Immature natural killer cell (primary cell): ENCODE data around the gene HM13. TPM values are rescaled to one million over a fixed set of nuclear protein-coding genes. Genes with fewer than 3 reads are reported as not detected.
"Not testable (repeated sequence)": the region's sequence is repeated elsewhere in the genome, so short reads cannot be mapped to it uniquely, and the experiment has no call there.

Experiments used
- DNase-seq, 3 donors: peaks; one replicate each; pipeline ENCODE4 v3.0.0; 2022; ENCODE audit warnings: mixed read lengths in 1 of 3
- H3K27ac Mint-ChIP-seq, 6 donors: one replicate each; pipeline ENCODE4 v1.8.0; 2020; ENCODE audit warnings: mixed read lengths in 6 of 6, mild to moderate bottlenecking in 5 of 6, inconsistent platforms in 4 of 6, moderate library complexity in 3 of 6
- H3K27me3 Mint-ChIP-seq, 3 donors: one replicate each; pipeline ENCODE4 v1.8.0; 2020 to 2021; ENCODE audit warnings: low read depth in 3 of 3, mild to moderate bottlenecking in 3 of 3, mixed read lengths in 3 of 3, moderate library complexity in 3 of 3, inconsistent platforms in 1 of 3
- H3K36me3 Mint-ChIP-seq, 3 donors: one replicate each; pipeline ENCODE4 v1.8.0; 2020; ENCODE audit warnings: mixed read lengths in 3 of 3, inconsistent platforms in 2 of 3, mild to moderate bottlenecking in 2 of 3
- H3K4me1 Mint-ChIP-seq, 2 donors: one replicate each; pipeline ENCODE4 v1.8.0; 2020; ENCODE audit warnings: inconsistent platforms in 2 of 2, mild to moderate bottlenecking in 2 of 2, mixed read lengths in 2 of 2, moderate library complexity in 1 of 2
- H3K4me3 Mint-ChIP-seq, 5 donors: one replicate each; pipeline ENCODE4 v1.8.0; 2020; ENCODE audit warnings: mild to moderate bottlenecking in 5 of 5, mixed read lengths in 5 of 5, inconsistent platforms in 3 of 5, moderate library complexity in 3 of 5
- H3K9me3 Mint-ChIP-seq, 6 donors: one replicate each; pipeline ENCODE4 v1.8.0; 2020; ENCODE audit warnings: mild to moderate bottlenecking in 6 of 6, mixed read lengths in 6 of 6, inconsistent platforms in 4 of 6, moderate library complexity in 3 of 6
- polyA plus RNA-seq, 3 donors: library from polyadenylated mRNA; unstranded; fragments of 300-500 nt; fragmentation: Illumina TruSeq; gene quantifications; one replicate each; pipeline ENCODE4 v1.2.3, GENCODE V29; 2021

Gene HM13, protein sequence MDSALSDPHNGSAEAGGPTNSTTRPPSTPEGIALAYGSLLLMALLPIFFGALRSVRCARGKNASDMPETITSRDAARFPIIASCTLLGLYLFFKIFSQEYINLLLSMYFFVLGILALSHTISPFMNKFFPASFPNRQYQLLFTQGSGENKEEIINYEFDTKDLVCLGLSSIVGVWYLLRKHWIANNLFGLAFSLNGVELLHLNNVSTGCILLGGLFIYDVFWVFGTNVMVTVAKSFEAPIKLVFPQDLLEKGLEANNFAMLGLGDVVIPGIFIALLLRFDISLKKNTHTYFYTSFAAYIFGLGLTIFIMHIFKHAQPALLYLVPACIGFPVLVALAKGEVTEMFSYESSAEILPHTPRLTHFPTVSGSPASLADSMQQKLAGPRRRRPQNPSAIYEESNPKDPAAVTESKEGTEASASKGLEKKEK
- polyA plus RNA-seq: 100 to 1,000 TPM; 112 to 167 (median 152) TPM

DNA sequence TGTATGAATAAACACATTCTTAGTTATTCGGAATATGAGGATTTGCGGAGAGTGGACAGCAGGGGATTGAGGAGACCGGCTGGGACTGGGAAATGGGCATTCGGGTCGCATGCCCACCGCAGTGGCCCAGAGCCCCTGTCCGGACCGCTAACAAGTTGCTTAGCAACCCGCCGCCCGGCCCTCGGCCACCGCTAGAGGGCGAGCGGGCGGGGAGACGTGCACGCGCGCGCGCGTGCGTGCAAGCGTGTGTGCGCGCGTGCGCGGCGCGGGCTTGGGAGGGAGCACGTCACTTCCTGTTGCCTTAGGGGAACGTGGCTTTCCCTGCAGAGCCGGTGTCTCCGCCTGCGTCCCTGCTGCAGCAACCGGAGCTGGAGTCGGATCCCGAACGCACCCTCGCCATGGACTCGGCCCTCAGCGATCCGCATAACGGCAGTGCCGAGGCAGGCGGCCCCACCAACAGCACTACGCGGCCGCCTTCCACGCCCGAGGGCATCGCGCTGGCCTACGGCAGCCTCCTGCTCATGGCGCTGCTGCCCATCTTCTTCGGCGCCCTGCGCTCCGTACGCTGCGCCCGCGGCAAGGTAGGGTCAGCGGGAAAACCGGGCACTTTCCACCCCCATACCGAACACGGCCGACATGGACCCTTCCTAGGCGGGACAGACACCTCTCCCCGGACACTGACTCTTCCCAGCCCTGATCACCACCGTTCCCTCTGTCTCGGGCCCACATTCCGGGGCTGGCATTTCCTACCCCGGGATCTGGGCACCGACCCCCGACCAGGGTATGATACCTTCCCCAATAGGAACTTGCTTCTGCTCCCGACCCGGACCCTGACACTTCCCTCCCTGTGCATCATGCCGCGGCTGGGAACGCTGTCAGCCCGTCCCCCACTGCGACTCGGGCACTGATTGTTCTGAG, at the start of gene HM13:
Gene HM13 (plus strand): TSS at position 289 of the 918 bp plus-strand sequence. CDS start 110 bp downstream, at position 399.
- H3K4me3 Mint-ChIP-seq: peak within 1 kb of the TSS in 3 of 5 donors; percentile 54 to 78 (median 60)
- H3K4me1 Mint-ChIP-seq: peaks cover 8 to 11% of the 10 kb centered on the region in 2 donors
- no peaks in the 10 kb centered on the region for H3K9me3 Mint-ChIP-seq
- peak within 1 kb of the TSS in 4 of 6 donors; percentile 50 to 88 (median 84) for H3K27ac Mint-ChIP-seq
- peak; percentile 83 to 88 (median 88) for DNase-seq
- peaks cover 0 to 3% (median 0%) of the 10 kb centered on the region in 3 donors for H3K36me3 Mint-ChIP-seq
- H3K27me3 Mint-ChIP-seq: peaks cover 0 to 3% (median 0%) of the 10 kb centered on the region in 3 donors

DNA sequence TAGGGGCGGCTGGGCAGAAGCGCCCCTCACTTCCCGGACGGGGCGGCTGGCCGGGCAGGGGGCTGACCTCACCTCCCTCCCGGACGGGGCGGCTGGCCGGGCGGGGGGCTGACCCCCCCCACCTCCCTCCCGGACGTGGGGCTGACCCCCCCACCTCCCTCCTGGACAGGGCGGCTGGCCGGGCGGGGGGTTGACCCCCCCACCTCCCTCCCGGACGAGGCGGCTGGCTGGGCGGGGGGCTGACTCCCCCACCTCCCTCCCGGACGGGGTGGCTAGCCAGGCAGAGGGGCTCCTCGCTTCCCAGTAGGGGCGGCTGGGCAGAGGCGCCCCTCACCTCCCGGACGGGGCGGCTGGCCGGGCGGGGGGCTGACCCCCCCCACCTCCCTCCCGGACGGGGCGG, 43.3 kb upstream of the HM13 start:
- DNase-seq, H3K9me3 Mint-ChIP-seq, H3K4me3 Mint-ChIP-seq, H3K36me3 Mint-ChIP-seq, H3K27ac Mint-ChIP-seq: not testable (repeated sequence)
- H3K4me1 Mint-ChIP-seq: peaks cover 0 to 11% of the 10 kb centered on the region in 2 donors
- peaks cover 2 to 14% (median 4%) of the 10 kb centered on the region in 3 donors for H3K27me3 Mint-ChIP-seq

- Mint-ChIP-seq H3K36me3 (peaks cover 0 to 3% (median 0%) of the 10 kb centered on the region in 3 donors), H3K27ac (no peak overlapping the region), H3K27me3 (peaks cover 6 to 14% (median 10%) of the 10 kb centered on the region in 3 donors), H3K4me1 (peaks cover 0 to 11% of the 10 kb centered on the region in 2 donors), H3K9me3 (peaks cover 0 to 5% (median 0%) of the 10 kb centered on the region in 6 donors), H3K4me3 (no peak overlapping the region)
- no peak for DNase-seq
Observed at GRCh38 chr20:31472395-31473330, 41.6 kb upstream of the HM13 start.

DNA sequence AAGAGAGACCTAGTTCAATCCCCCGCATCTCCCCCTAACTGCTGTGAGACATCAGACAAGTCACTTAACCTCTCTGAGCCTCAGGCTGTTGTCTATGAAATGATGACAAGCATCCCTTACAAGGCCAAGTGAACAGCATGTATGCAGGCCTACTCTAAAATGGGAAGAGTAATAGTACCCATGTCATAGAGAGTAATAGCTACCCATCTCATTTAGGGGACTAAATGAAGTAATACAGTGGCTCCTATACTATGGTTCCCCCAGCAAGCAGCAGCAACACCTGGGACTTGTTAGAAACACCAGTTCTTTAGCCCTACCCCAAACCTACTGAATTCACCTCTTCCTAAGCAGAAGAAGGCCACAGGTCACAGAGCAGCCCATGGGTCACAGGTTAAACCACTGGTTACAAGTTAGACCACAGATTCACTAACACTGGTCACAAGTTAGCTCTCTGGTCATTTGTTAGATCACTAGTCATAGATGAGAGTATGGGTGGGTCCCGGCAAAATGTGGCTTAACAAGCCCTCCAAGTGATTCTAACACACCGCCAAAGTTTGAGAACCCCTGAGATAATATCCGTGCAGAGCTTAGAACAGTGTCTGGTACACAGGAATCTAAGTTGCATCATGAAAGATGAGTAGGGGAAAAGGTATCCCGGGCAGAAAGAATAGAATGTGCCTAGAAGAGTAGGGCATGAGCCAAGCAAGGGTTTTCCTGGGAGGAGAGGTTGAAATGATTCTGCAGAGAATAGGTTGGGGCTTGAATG, 40.7 kb upstream of the HM13 start:
- H3K9me3 Mint-ChIP-seq: peaks cover 0 to 3% (median 0%) of the 10 kb centered on the region in 6 donors
- peak overlapping the region in 1 of 5 donors; percentile 4 for H3K4me3 Mint-ChIP-seq
- peaks cover 0 to 11% of the 10 kb centered on the region in 2 donors for H3K4me1 Mint-ChIP-seq
- H3K27ac Mint-ChIP-seq: no peak overlapping the region
- H3K27me3 Mint-ChIP-seq: peaks cover 6 to 15% (median 15%) of the 10 kb centered on the region in 3 donors
- peaks cover 0 to 3% (median 0%) of the 10 kb centered on the region in 3 donors for H3K36me3 Mint-ChIP-seq
- DNase-seq: no peak

- Mint-ChIP-seq H3K9me3 (peaks cover 0 to 3% (median 0%) of the 10 kb centered on the region in 6 donors), H3K27ac (no peak overlapping the region), H3K4me3 (peak overlapping the region in 1 of 5 donors; percentile 4), H3K4me1 (peaks cover 0 to 11% of the 10 kb centered on the region in 2 donors), H3K36me3 (peaks cover 0 to 3% (median 0%) of the 10 kb centered on the region in 3 donors), H3K27me3 (peaks cover 6 to 16% (median 15%) of the 10 kb centered on the region in 3 donors)
- no peak for DNase-seq
Observed at GRCh38 chr20:31474097-31474436, 40.2 kb upstream of the HM13 start.

DNA sequence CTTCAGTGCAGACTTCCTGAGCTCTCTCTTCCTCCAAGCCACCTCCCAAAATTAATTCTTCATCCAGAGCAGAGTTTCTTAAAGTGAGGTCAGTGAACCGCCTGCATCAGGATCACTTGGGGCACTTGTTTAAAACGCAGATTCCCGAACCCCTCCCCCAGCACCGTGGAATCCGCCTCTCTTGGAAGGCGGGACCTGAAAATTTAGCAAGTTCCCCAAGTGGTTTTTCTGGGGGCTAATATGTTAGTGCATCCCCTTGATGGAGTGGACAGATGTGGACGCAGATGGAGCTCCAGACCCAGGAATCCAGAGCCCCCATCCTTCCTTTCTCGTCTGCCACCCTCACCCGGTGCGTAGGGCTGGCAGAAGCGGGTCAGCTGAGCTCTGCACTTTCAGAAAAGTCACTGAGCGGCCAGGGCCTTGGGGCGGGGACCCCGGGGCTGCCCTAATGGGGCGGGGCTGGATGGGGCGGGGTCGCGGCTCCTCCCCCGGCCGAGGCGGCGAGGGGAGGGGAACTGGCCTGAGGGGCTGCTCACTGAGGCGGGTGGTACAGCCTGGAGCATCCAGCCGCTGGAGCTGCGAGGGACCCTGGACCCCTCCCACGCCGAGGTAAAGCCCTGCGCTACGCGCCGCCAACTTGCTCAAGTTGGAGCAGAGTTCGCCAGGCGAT, 39.3 kb upstream of the HM13 start, which contains the start of the genes DEFB124 and REM1:
Gene DEFB124 (minus strand): TSS at position 370 of the 670 bp plus-strand sequence. CDS start 2,114 bp downstream, outside the sequence.
Gene REM1 (plus strand): TSS at position 531 of the 670 bp plus-strand sequence. CDS start 1,158 bp downstream, outside the sequence.
- Mint-ChIP-seq H3K36me3 (peaks cover 0 to 3% (median 0%) of the 10 kb centered on the region in 3 donors), H3K27ac (no peak within 1 kb of the TSS), H3K4me1 (peaks cover 0 to 11% of the 10 kb centered on the region in 2 donors), H3K4me3 (peak within 1 kb of the TSS in 1 of 5 donors; percentile 4), H3K9me3 (peaks cover 0 to 3% (median 0%) of the 10 kb centered on the region in 6 donors), H3K27me3 (peaks cover 6 to 16% (median 15%) of the 10 kb centered on the region in 3 donors)
- no peak for DNase-seq

DNA sequence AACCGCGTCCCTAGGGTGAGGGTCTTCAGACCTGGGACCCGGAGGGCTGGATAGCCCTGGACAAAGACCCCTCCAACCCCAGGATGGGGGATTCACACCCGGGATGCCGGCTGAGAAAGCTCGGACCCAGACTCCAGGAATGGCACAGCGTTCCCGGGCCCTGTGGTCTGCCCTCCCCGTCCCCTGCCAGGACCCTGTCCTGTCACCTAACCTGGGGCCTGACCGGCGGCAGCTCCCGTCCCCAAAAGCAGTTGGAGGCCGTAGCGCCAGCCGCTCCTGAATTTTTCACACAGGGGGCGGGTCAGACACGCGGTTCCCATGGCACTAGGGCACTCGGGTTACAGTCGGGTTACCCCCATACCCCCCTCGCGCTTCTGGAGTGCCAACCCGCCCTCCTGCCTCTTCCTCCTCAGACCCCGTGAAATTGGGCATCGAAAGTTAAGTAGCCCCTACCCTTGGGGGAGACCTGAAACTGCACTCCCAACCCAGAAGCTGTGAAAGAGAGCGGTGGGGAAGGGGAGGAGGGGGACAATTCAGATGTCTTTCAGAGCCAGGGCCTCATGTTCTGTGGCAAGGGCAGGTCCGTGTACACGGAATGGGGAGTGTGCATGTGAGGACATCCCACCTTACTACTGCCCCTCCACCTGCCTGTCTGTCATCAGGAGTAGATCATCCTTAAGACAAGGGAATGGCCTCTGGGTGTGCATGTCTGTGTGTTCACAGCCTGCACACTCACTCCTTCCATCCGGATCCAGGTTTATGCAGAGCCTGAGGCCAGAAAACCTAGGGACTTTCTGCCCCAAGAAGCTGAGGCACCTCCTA, 38.6 kb upstream of the HM13 start:
- Mint-ChIP-seq H3K4me1 (peaks cover 0 to 11% of the 10 kb centered on the region in 2 donors), H3K4me3 (no peak overlapping the region)

DNA sequence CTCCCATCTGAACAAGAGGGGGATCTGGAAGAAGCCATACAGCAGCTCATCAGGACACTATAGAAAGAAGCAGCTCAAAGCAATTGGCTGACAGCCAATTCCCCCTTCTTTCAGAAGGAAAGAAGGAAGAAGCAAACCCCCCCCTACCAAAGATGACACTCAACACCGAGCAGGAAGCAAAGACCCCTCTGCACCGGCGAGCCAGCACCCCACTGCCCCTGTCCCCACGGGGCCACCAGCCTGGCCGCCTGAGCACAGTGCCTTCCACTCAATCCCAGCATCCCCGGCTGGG, 38.0 kb upstream of the HM13 start:
- Mint-ChIP-seq H3K4me3 (no peak overlapping the region), H3K9me3 (peaks cover 0 to 3% (median 0%) of the 10 kb centered on the region in 6 donors), H3K4me1 (peaks cover 0 to 11% of the 10 kb centered on the region in 2 donors), H3K27me3 (peaks cover 6 to 18% (median 15%) of the 10 kb centered on the region in 3 donors), H3K36me3 (peaks cover 0 to 3% (median 0%) of the 10 kb centered on the region in 3 donors), H3K27ac (no peak overlapping the region)
- DNase-seq: no peak

More for the DNA sequence above, 38.6 kb upstream of the HM13 start:
- Mint-ChIP-seq H3K27me3 (peaks cover 6 to 18% (median 15%) of the 10 kb centered on the region in 3 donors), H3K27ac (no peak overlapping the region), H3K36me3 (peaks cover 0 to 3% (median 0%) of the 10 kb centered on the region in 3 donors), H3K9me3 (peaks cover 0 to 3% (median 0%) of the 10 kb centered on the region in 6 donors)
- DNase-seq: no peak

- Mint-ChIP-seq H3K9me3 (peaks cover 0 to 5% (median 0%) of the 10 kb centered on the region in 6 donors), H3K27ac (no peak overlapping the region), H3K27me3 (peaks cover 6 to 19% (median 15%) of the 10 kb centered on the region in 3 donors), H3K36me3 (peaks cover 0 to 3% (median 0%) of the 10 kb centered on the region in 3 donors), H3K4me1 (peaks cover 0 to 11% of the 10 kb centered on the region in 2 donors), H3K4me3 (no peak overlapping the region)
- no peak for DNase-seq
Observed at GRCh38 chr20:31476643-31477215, 37.5 kb upstream of the HM13 start.

GRCh38 chr20:31484001-31484400, 30.2 kb upstream of the HM13 start:
- Mint-ChIP-seq H3K9me3 (peaks cover 0 to 2% (median 0%) of the 10 kb centered on the region in 6 donors), H3K36me3 (no peaks in the 10 kb centered on the region), H3K27me3 (peaks cover 8 to 17% (median 15%) of the 10 kb centered on the region in 3 donors), H3K4me3 (no peak overlapping the region), H3K27ac (no peak overlapping the region), H3K4me1 (peaks cover 0 to 3% of the 10 kb centered on the region in 2 donors)
- peak in 2 of 3 donors; percentile 5 to 12 for DNase-seq
